HEK293 (cell line): ENCODE measurements around the gene MPC1.

ENCODE experiments used
- KLF8 ChIP-seq: fragments of 450-650 bp; formaldehyde crosslinking; IDR thresholded peaks from 2 replicates; pipeline ENCODE4 v1.5.1; 2016; ENCODE audit warnings: missing biosample characterization, missing genetic modification characterization
- MZF1 ChIP-seq: fragments of 450-650 bp; formaldehyde crosslinking; IDR thresholded peaks from 2 replicates; pipeline ENCODE4 v1.5.1; 2017; ENCODE audit warnings: missing biosample characterization, missing genetic modification characterization, borderline replicate concordance
- YY1 ChIP-seq: fragments of 450-650 bp; formaldehyde crosslinking; IDR thresholded peaks from 2 replicates; pipeline ENCODE4 v1.5.1; 2018; ENCODE audit warnings: missing biosample characterization, missing genetic modification characterization
- ZBTB1 ChIP-seq: fragments of 450-650 bp; formaldehyde crosslinking; IDR thresholded peaks from 2 replicates; pipeline ENCODE4 v1.5.1; 2016; ENCODE audit warnings: missing biosample characterization, missing genetic modification characterization
- ZFP41 ChIP-seq: fragments of 450-650 bp; formaldehyde crosslinking; IDR thresholded peaks from 2 replicates; pipeline ENCODE4 v1.5.1; 2016; ENCODE audit warnings: missing biosample characterization, missing genetic modification characterization, borderline replicate concordance
- ZNF138 ChIP-seq: fragments of 450-650 bp; formaldehyde crosslinking; IDR thresholded peaks from 2 replicates; pipeline ENCODE4 v1.5.1; 2016; ENCODE audit warnings: missing biosample characterization, missing genetic modification characterization, borderline replicate concordance
- ZNF274 ChIP-seq, 2 experiments: fragments of 200-500 bp in 1 of 2; fragments of 450-650 bp in 1 of 2; sonication (Bioruptor generic) in 1 of 2; formaldehyde crosslinking in 1 of 2; IDR thresholded peaks; 2 replicates each; pipeline versions ENCODE4 v1.5.1 to v1.6.1; 2014 to 2016; ENCODE audit warnings: borderline replicate concordance in 1 of 2, inconsistent platforms in 1 of 2, low read length in 1 of 2, missing biosample characterization in 1 of 2, missing genetic modification characterization in 1 of 2
- ZNF280C ChIP-seq: fragments of 450-650 bp; formaldehyde crosslinking; IDR thresholded peaks from 2 replicates; pipeline ENCODE4 v1.5.1; 2016; ENCODE audit warnings: missing biosample characterization, missing genetic modification characterization
- ZNF302 ChIP-seq: fragments of 450-650 bp; formaldehyde crosslinking; IDR thresholded peaks from 2 replicates; pipeline ENCODE4 v1.5.1; 2016; ENCODE audit warnings: missing biosample characterization, missing genetic modification characterization, low read depth
- ZSCAN5A ChIP-seq: fragments of 450-650 bp; formaldehyde crosslinking; IDR thresholded peaks from 2 replicates; pipeline ENCODE4 v1.5.1; 2016; ENCODE audit warnings: missing biosample characterization, missing genetic modification characterization
- TF ChIP-seq, protein P1 (sequence below): fragments of 450-650 bp; formaldehyde crosslinking; IDR thresholded peaks from 2 replicates; pipeline ENCODE4 v1.5.1; 2016; ENCODE audit warnings: missing biosample characterization, missing genetic modification characterization
- TF ChIP-seq, protein P2 (sequence below): fragments of 450-650 bp; formaldehyde crosslinking; IDR thresholded peaks from 2 replicates; pipeline ENCODE4 v1.5.1; 2016; ENCODE audit warnings: missing biosample characterization, missing genetic modification characterization
- TF ChIP-seq, protein P3 (sequence below): fragments of 450-650 bp; formaldehyde crosslinking; IDR thresholded peaks from 2 replicates; pipeline ENCODE4 v1.5.1; 2016; ENCODE audit warnings: missing biosample characterization, missing genetic modification characterization

GRCh38 chr6:166317261-166318212, 65.2 kb downstream of the MPC1 start:
- TF ChIP-seq YY1 (tag by site-specific recombination) (no peak), ZSCAN5A (tag by site-specific recombination) (no peak), ZNF274 (IDR thresholded peaks at IDR 0.05; ENCODE audit: low read length) (no peak), ZNF274 (tag by site-specific recombination; IDR thresholded peaks at IDR 0.05; ENCODE audit: borderline replicate concordance) (no peak), KLF8 (tag by site-specific recombination) (no peak), MZF1 (tag by site-specific recombination) (no peak), ZNF302 (tag by site-specific recombination) (no peak), ZNF138 (tag by site-specific recombination) (no peak), ZBTB1 (tag by site-specific recombination) (no peak), ZNF280C (tag by site-specific recombination) (no peak), ZFP41 (tag by site-specific recombination) (no peak)
- TF ChIP-seq, protein P1, sequence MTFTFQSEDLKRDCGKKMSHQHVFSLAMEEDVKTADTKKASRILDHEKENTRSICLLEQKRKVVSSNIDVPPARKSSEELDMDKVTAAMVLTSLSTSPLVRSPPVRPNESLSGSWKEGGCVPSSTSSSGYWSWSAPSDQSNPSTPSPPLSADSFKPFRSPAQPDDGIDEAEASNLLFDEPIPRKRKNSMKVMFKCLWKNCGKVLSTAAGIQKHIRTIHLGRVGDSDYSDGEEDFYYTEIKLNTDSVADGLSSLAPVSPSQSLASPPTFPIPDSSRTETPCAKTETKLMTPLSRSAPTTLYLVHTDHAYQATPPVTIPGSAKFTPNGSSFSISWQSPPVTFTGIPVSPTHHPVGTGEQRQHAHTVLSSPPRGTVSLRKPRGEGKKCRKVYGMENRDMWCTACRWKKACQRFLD (tag by site-specific recombination) = no peak
- TF ChIP-seq, protein P2, sequence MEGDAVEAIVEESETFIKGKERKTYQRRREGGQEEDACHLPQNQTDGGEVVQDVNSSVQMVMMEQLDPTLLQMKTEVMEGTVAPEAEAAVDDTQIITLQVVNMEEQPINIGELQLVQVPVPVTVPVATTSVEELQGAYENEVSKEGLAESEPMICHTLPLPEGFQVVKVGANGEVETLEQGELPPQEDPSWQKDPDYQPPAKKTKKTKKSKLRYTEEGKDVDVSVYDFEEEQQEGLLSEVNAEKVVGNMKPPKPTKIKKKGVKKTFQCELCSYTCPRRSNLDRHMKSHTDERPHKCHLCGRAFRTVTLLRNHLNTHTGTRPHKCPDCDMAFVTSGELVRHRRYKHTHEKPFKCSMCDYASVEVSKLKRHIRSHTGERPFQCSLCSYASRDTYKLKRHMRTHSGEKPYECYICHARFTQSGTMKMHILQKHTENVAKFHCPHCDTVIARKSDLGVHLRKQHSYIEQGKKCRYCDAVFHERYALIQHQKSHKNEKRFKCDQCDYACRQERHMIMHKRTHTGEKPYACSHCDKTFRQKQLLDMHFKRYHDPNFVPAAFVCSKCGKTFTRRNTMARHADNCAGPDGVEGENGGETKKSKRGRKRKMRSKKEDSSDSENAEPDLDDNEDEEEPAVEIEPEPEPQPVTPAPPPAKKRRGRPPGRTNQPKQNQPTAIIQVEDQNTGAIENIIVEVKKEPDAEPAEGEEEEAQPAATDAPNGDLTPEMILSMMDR (tag by site-specific recombination) = no peak
- TF ChIP-seq, protein P3, sequence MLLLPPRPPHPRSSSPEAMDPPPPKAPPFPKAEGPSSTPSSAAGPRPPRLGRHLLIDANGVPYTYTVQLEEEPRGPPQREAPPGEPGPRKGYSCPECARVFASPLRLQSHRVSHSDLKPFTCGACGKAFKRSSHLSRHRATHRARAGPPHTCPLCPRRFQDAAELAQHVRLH (tag by site-specific recombination) = no peak
